HepG2 (cell line): ENCODE results near the gene SEPTIN10. TPM values are rescaled to one million over a fixed set of nuclear protein-coding genes. Genes with fewer than 3 reads are reported as not detected.

Experiments used
- ARID4A ChIP-seq: sonication (generic); formaldehyde crosslinking; IDR thresholded peaks from 2 replicates; pipeline ENCODE4 v1.5.0; 2020; ENCODE audit warnings: mild to moderate bottlenecking, missing genetic modification reagents, borderline replicate concordance
- DMAP1 ChIP-seq: IDR thresholded peaks from 2 replicates; pipeline ENCODE4 v1.6.1; 2016
- ELF3 ChIP-seq: IDR thresholded peaks from 2 replicates; pipeline ENCODE4 v1.6.1; 2016; ENCODE audit warnings: missing genetic modification reagents, missing compliant biosample characterization
- ETS1 ChIP-seq: sonication (generic); formaldehyde crosslinking; IDR thresholded peaks from 2 replicates; pipeline ENCODE4 v1.4.0; 2020; ENCODE audit warnings: missing genetic modification reagents
- GABPA ChIP-seq, 2 experiments: IDR thresholded peaks; 2 replicates each; pipeline ENCODE4 v1.6.1; 2011 to 2016; ENCODE audit warnings: low read depth in 2 of 2, low read length in 1 of 2, missing biosample characterization in 1 of 2, missing genetic modification characterization in 1 of 2
- HCFC1 ChIP-seq: fragments of 150-350 bp; IDR thresholded peaks from 2 replicates; pipeline ENCODE4 v1.6.1; 2014; ENCODE audit warnings: low read depth, low read length
- HHEX ChIP-seq: IDR thresholded peaks from 2 replicates; pipeline ENCODE4 v1.6.1; 2016; ENCODE audit warnings: control low read depth
- LBX2 ChIP-seq: sonication (generic); formaldehyde crosslinking; IDR thresholded peaks from 2 replicates; pipeline ENCODE4 v1.5.0; 2020; ENCODE audit warnings: missing genetic modification reagents, mild to moderate bottlenecking, borderline replicate concordance
- MIER2 ChIP-seq: IDR thresholded peaks from 2 replicates; pipeline ENCODE4 v1.6.1; 2016; ENCODE audit warnings: missing biosample characterization, missing genetic modification reagents
- MTF1 ChIP-seq: sonication (generic); formaldehyde crosslinking; IDR thresholded peaks from 2 replicates; pipeline ENCODE4 v1.5.0; 2020; ENCODE audit warnings: missing genetic modification reagents
- RARA ChIP-seq: IDR thresholded peaks from 2 replicates; pipeline ENCODE4 v1.6.1; 2016; ENCODE audit warnings: missing genetic modification reagents, missing compliant biosample characterization
- RFXAP ChIP-seq: sonication (generic); formaldehyde crosslinking; IDR thresholded peaks from 2 replicates; pipeline ENCODE4 v1.4.0; 2020; ENCODE audit warnings: missing genetic modification reagents, borderline replicate concordance
- STAT6 ChIP-seq: sonication (generic); formaldehyde crosslinking; IDR thresholded peaks from 2 replicates; pipeline ENCODE4 v1.4.0; 2020; ENCODE audit warnings: missing genetic modification reagents, mild to moderate bottlenecking, borderline replicate concordance
- ZFYVE20 ChIP-seq: sonication (generic); formaldehyde crosslinking; IDR thresholded peaks from 2 replicates; pipeline ENCODE4 v1.8.0; 2023; ENCODE audit warnings: low read depth, mild to moderate bottlenecking, moderate library complexity, missing genetic modification reagents, borderline replicate concordance
- ZNF17 ChIP-seq: sonication (generic); formaldehyde crosslinking; IDR thresholded peaks from 2 replicates; pipeline ENCODE4 v1.5.0; 2020; ENCODE audit warnings: mild to moderate bottlenecking, missing genetic modification reagents
- ZNF510 ChIP-seq: sonication (generic); formaldehyde crosslinking; IDR thresholded peaks from 2 replicates; pipeline ENCODE4 v1.4.0; 2020; ENCODE audit warnings: low read depth, mild to moderate bottlenecking, missing genetic modification reagents
- ZNF547 ChIP-seq: sonication (generic); formaldehyde crosslinking; IDR thresholded peaks from 2 replicates; pipeline ENCODE4 v1.5.1; 2020; ENCODE audit warnings: mild to moderate bottlenecking, missing genetic modification reagents
- ZNF577 ChIP-seq: sonication (generic); formaldehyde crosslinking; IDR thresholded peaks from 2 replicates; pipeline ENCODE4 v1.4.0; 2020; ENCODE audit warnings: mild to moderate bottlenecking, low read depth, missing genetic modification reagents, borderline replicate concordance
- ZNF652 ChIP-seq: IDR thresholded peaks from 2 replicates; pipeline ENCODE4 v1.6.1; 2016; ENCODE audit warnings: low read depth, borderline replicate concordance
- ZSCAN25 ChIP-seq: sonication (generic); formaldehyde crosslinking; IDR thresholded peaks from 2 replicates; pipeline ENCODE4 v1.8.0; 2022; ENCODE audit warnings: mild to moderate bottlenecking, missing genetic modification reagents
- polyA plus RNA-seq, 8 experiments: library from polyadenylated mRNA; depleted of rRNA in 3 of 8; stranded (reverse) in 7 of 8; unstranded in 1 of 8; fragments of >200 nt; fragmentation: Illumina TruSeq in 4 of 8; extraction: Trizol in 4 of 8; gene quantifications; 2 replicates each; pipeline versions ENCODE4 v1.2.1 to v1.2.3, GENCODE V29; 2011 to 2016; ENCODE audit warnings: low read depth in 4 of 8, missing spikeins in 1 of 8, mixed read lengths in 1 of 8; ENCODE audit not compliant: insufficient read depth in 1 of 8
- total RNA-seq, 5 experiments: library from RNA; depleted of rRNA; stranded (reverse); fragments of >200 nt; fragmentation: Illumina TruSeq; extraction: Trizol; gene quantifications; 2 replicates each; pipeline ENCODE4 v1.2.3, GENCODE V29; 2016; ENCODE audit warnings: low read depth in 1 of 5

SEPTIN10 gene
- total and polyA plus RNA-seq, 2 of the 13 experiments (the other 11 are each of a cell fraction or from before 2014, with no cell fraction given), result 45.8 to 67.5 TPM

- TF ChIP-seq ARID4A (CRISPR knock-in tag), result no peak; the same call in 1 of the 2 replicates
- no peak for TF ChIP-seq ZNF652 (CRISPR knock-in tag)
- no peak for TF ChIP-seq RFXAP (CRISPR knock-in tag)
- TF ChIP-seq ZNF17 (CRISPR knock-in tag), result no peak
- no peak for TF ChIP-seq GABPA (IDR thresholded peaks at IDR 0.05; ENCODE audit: low read depth, low read length)
- no peak for TF ChIP-seq GABPA (CRISPR knock-in tag; IDR thresholded peaks at IDR 0.05; ENCODE audit: low read depth)
- TF ChIP-seq ETS1 (CRISPR knock-in tag), result no peak
- TF ChIP-seq ZFYVE20 (CRISPR knock-in tag), result no peak
- TF ChIP-seq STAT6, result no peak
- no peak for TF ChIP-seq ZNF547 (CRISPR knock-in tag)
- TF ChIP-seq RARA, result no peak
- TF ChIP-seq ZSCAN25 (CRISPR knock-in tag), result no peak
- TF ChIP-seq DMAP1 (CRISPR knock-in tag), result no peak
- TF ChIP-seq HHEX (CRISPR knock-in tag), result no peak
- no peak for TF ChIP-seq LBX2 (CRISPR knock-in tag)
- TF ChIP-seq MTF1 (CRISPR knock-in tag), result no peak
- TF ChIP-seq HCFC1, result no peak
- no peak for TF ChIP-seq MIER2
- TF ChIP-seq ZNF510 (CRISPR knock-in tag), result no peak
- TF ChIP-seq ZNF577, result no peak
- TF ChIP-seq ELF3, result no peak
These were observed 67.7 kb downstream of the SEPTIN10 start (continued) for GRCh38 chr2:109545828-109546713.
